ENCODE data around the gene VIPR2.
"Not testable (repeated sequence)": the region's sequence is repeated elsewhere in the genome, so short reads cannot be mapped to it uniquely, and the experiment has no call there.

Gene VIPR2, protein sequence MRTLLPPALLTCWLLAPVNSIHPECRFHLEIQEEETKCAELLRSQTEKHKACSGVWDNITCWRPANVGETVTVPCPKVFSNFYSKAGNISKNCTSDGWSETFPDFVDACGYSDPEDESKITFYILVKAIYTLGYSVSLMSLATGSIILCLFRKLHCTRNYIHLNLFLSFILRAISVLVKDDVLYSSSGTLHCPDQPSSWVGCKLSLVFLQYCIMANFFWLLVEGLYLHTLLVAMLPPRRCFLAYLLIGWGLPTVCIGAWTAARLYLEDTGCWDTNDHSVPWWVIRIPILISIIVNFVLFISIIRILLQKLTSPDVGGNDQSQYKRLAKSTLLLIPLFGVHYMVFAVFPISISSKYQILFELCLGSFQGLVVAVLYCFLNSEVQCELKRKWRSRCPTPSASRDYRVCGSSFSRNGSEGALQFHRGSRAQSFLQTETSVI

GRCh38 chr7:159144758-159145489 is at the start of gene VIPR2:
Gene VIPR2, minus strand, starts transcription at chr7:159144867. Its CDS starts 96 bp downstream, at chr7:159144771.
- no peak for DNase-seq (ENCODE audit: low read depth)

DNA sequence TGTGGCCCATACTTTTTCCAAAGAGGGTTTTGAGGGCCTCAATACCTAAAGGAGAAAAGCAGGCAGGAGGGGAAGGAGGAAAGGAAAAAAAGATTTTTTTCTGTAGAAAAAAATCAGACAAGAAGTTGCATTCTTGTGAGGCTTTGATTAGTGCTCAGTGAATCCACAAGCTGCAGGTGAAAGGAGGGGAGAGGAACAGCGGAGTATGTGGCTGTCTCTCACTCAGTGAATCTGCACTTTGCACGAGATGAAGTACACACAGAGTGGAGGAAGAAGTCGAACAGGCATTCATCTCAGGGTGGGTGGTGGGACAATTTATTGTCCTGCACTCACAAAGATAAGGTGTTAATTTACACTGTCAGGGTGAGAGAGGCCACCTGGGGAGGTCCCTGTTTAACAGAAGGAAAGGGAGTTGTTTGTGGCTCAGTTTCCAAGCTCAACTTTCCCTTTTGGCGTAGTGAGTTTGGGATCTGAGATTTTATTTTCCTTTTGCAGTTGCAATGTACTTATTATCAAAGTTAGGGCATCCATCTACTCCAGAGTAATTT is 49.0 kb upstream of the VIPR2 start:
- DNase-seq (ENCODE audit: low read depth) = no peak

DNA sequence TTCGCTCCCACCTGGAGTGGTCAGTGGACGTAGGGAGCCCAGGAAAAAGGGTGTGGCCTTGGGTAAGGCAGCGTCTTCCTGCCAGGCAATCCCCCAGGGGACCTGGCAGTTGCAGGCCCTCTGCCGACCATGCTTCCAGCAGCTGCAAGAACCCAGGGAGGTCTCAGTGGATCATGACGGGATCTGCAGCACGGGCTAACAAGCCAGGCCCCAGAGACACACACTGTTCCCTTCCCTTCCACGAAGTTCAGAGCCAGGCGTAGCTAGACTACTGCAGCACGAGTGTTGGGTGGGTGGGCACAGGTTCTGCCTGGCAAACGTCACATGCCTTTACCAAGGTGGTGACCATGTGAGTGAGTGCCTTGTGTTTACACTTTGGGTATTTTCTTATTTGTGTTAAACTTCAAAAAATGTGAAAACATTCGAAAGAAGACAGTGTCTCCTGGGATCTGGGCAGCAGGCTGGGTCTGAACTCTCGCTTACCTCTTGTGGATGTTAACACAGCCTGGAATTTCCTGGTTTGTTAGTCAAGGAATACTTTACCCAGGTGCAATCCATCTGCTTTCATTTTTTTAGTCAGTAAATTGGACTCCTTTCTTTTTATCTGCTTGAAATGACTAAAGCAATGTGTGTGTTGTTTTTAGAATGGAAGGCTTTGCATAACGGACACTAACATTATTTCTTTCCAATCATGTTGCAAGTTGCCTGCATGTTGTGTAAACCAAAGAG is 48.2 kb upstream of the VIPR2 start:
- no peak for DNase-seq (ENCODE audit: low read depth)

- DNase-seq (ENCODE audit: low read depth) = no peak
Observed at GRCh38 chr7:159192013-159192412, 47.3 kb upstream of the VIPR2 start.

DNA sequence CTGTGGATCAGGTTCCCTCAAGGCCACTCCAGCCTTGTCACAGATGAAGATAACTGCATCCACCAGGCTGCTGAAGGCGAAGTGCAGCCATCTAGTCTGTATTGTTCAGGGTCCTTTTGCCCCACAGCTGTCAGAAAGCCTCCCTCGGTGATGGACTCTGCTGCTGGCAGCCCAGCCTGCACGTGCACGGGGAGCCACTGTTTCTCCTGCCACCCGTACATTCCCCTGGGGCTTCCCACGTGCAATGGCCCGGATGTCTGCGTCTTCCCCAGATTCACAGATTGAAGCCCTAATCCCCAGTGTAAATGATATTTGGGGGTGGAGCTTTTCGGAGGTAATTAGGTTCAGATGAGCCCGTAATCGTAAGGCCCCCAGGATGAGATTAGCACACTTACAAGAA is 46.6 kb upstream of the VIPR2 start:
- no peak for DNase-seq (ENCODE audit: low read depth)

DNA sequence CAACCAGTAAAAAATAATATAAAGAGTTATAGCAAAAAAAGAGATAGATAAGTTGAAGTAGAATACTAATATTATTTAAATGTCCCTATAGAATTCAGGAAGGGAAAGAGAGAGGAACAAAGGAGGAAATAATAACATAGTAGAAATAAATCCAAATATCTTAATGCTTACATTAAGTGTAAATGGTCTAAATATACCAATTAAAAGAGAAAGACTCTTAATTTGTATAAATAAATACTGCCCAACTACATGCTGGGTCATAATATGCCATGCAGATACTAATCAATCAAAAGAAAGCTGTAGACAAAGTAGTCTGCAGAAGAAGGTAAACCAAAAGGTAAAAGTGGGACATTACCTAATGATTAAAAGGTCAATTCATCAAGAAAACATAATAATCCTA is 43.3 kb upstream of the VIPR2 start:
- no peak for DNase-seq (ENCODE audit: low read depth)

GRCh38 chr7:159179241-159179640 is 34.6 kb upstream of the VIPR2 start:
- DNase-seq (ENCODE audit: low read depth) = no peak

GRCh38 chr7:159177284-159177953 is 32.8 kb upstream of the VIPR2 start:
- no peak for DNase-seq (ENCODE audit: low read depth)

- DNase-seq (ENCODE audit: low read depth) = no peak
Observed at GRCh38 chr7:159175792-159176191, 31.1 kb upstream of the VIPR2 start.

- not testable (repeated sequence) for DNase-seq (ENCODE audit: low read depth)
Observed at GRCh38 chr7:159175100-159175499, 30.4 kb upstream of the VIPR2 start.

DNA sequence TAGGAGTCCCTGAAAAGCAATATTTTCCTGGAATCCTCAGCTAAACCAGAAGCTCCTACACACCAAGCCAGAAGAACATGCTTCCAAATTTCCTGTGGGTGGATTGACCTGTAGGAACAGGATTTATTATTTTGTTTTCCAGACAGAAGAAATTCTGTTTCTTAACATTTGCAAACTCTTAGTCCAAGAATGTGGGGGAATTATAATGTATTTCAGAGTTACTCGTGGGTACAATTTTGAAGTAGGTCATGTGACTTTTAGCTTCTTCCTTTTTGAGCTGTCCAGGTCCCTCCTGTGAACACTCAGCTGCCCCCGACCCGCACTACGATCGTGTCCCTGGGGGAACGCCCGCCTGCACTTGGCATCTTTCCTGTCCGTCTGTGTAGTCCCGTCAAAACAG is 27.7 kb upstream of the VIPR2 start:
- DNase-seq (ENCODE audit: low read depth) = no peak

DNA sequence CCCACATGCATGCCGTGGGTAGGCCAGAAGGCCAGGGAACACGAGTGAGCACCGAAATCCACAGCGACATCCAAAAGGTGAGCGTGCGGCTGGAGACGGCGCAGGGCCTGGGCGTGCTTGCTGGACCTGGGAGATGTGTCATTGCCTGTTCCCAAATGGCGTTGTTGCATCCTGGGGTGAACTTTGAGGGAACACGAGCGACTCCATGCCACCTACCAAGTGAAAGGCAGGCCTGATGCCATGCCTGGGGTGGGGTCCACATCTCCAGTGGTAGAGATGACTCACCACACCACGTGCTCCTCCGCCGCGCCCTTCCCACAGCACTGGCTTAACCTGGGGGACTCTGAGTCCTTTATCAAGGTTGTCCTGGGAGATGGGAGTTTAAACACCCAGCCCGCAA is 24.7 kb upstream of the VIPR2 start:
- DNase-seq (ENCODE audit: low read depth) = no peak

- no peak for DNase-seq (ENCODE audit: low read depth)
Observed at GRCh38 chr7:159167139-159167538, 22.5 kb upstream of the VIPR2 start.

- no peak for DNase-seq (ENCODE audit: low read depth)
Observed at GRCh38 chr7:159166530-159166929, 21.9 kb upstream of the VIPR2 start.

GRCh38 chr7:159165352-159165751 is 20.7 kb upstream of the VIPR2 start:
- DNase-seq (ENCODE audit: low read depth) = no peak

- DNase-seq (ENCODE audit: low read depth) = not testable (repeated sequence)
Observed at GRCh38 chr7:159163703-159164301, 19.1 kb upstream of the VIPR2 start.

GRCh38 chr7:159162050-159162626 is 17.5 kb upstream of the VIPR2 start:
- DNase-seq (ENCODE audit: low read depth) = not testable (repeated sequence)

GRCh38 chr7:159160450-159160849 is 15.8 kb upstream of the VIPR2 start:
- DNase-seq (ENCODE audit: low read depth) = no peak

- DNase-seq (ENCODE audit: low read depth) = no peak
Observed at GRCh38 chr7:159159731-159160130, 15.1 kb upstream of the VIPR2 start.

DNA sequence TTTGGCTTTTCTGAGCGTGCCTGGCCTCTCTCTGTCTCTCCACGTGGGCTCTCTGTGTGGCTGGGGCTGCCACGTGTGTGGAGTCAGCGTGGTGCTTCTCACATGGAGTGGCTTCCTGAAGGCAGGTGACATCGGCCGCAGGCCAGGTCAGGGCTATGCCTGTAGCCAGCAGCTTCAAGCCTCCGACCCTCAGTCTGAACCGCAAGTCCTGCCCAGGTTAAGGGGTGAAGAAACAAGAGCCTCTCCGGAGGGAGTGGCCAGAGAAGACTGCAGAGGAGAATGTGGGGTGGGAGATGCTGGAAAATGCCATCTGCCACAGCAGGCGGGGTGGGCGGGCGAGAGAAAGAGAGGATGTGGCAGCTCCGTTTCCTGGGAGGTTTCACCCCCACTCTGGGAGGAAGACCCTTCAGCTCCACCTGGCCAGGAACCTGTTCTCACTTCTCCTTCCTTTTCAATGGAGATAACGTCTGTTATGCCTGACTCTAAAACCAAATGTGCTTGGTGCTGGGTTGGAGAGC is 14.3 kb upstream of the VIPR2 start:
- DNase-seq (ENCODE audit: low read depth) = no peak
